HEK293T (cell line): Measurements from ENCODE around the gene JAK3.

Experiments used
- BHLHE40 ChIP-seq: fragments of 450-650 bp; IDR thresholded peaks from 2 replicates; pipeline ENCODE4 v1.6.1; 2016; ENCODE audit warnings: mild to moderate bottlenecking, moderate library complexity, borderline replicate concordance
- FOXK2 ChIP-seq: fragments of 450-650 bp; IDR thresholded peaks from 2 replicates; pipeline ENCODE4 v1.6.1; 2016; ENCODE audit warnings: mild to moderate bottlenecking
- L3MBTL2 ChIP-seq: fragments of 450-650 bp; conservative IDR thresholded peaks from 2 replicates; pipeline ENCODE4 v1.6.1; 2016; ENCODE audit warnings: mild to moderate bottlenecking
- LEF1 ChIP-seq: fragments of 450-650 bp; IDR thresholded peaks from 2 replicates; pipeline ENCODE4 v1.6.1; 2017; ENCODE audit warnings: mild to moderate bottlenecking, borderline replicate concordance
- NFRKB ChIP-seq: fragments of 450-650 bp; IDR thresholded peaks from 2 replicates; pipeline ENCODE4 v1.6.1; 2016; ENCODE audit warnings: mild to moderate bottlenecking, moderate library complexity
- SP1 ChIP-seq: fragments of 450-650 bp; IDR thresholded peaks from 2 replicates; pipeline ENCODE4 v1.6.1; 2017
- SUZ12 ChIP-seq: fragments of 450-650 bp; IDR thresholded peaks from 2 replicates; pipeline ENCODE4 v1.6.1; 2016; ENCODE audit warnings: mild to moderate bottlenecking
- TARDBP ChIP-seq: fragments of 450-650 bp; IDR thresholded peaks from 2 replicates; pipeline ENCODE4 v1.6.1; 2016
- ZNF384 ChIP-seq: fragments of 450-650 bp; IDR thresholded peaks from 2 replicates; pipeline ENCODE4 v1.6.1; 2016

- TF ChIP-seq BHLHE40: no peak
- no peak for TF ChIP-seq ZNF384
- TF ChIP-seq FOXK2: no peak
- TF ChIP-seq SP1: no peak
- TF ChIP-seq TARDBP: no peak
- no peak for TF ChIP-seq L3MBTL2
- no peak for TF ChIP-seq LEF1
- no peak for TF ChIP-seq SUZ12
- TF ChIP-seq NFRKB: no peak
Measured at GRCh38 chr19:17860993-17861360, 13.2 kb upstream of the JAK3 start.
